HG03095 (cell line): Measurements from ENCODE around the gene TCOF1.
"Not testable (repeated sequence)": the region's sequence is repeated elsewhere in the genome, so short reads cannot be mapped to it uniquely, and the experiment has no call there.

Experiments used
- ATAC-seq: cut with Tn5 transposase; IDR thresholded peaks from one replicate; pipeline ENCODE4 v1.9.1; 2021; ENCODE audit warnings: moderate library complexity; ENCODE audit not compliant: unreplicated experiment

Gene TCOF1

DNA sequence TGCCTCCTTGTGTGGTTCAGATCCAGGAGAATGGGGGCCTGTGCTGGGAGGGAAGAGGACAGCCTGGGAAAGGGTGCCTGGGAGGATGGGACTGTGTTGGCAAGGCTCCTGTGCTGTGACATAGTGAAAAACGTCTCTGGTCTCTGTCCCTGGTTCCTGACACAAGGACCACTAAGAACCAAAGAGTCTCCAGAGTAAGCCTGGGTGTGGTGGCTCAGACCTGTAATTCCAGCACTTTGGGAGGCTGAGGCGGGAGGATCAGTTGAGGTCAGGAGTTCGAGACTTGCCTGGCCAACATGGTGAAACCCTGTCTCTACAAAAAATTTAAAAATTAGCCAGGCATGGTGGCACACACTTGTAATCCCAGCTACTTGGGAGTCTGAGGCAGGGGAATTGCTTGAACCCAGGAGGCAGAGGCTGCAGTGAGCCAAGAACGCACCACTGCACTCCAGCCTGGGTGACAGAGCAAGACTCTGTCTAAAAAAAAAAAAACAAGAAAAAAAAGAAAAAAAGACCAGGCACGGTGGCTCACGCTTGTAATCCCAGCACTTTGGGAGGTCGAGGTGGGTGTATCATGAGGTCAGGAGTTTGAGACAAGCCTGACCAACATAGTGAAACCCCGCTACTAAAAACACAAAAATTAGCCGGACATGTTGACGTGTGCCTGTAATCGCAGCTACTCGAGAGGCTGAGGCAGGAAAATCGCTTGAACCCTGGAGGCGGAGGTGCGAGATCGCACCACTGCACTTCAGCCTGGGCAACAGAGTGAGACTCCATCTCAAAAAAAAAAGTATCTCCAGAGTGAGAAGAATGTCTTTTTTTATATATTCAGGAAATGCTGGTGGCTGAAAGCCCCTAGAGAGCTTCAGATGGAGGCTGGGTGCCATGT lies 56.6 kb downstream of the TCOF1 start:
- ATAC-seq, result not testable (repeated sequence)

DNA sequence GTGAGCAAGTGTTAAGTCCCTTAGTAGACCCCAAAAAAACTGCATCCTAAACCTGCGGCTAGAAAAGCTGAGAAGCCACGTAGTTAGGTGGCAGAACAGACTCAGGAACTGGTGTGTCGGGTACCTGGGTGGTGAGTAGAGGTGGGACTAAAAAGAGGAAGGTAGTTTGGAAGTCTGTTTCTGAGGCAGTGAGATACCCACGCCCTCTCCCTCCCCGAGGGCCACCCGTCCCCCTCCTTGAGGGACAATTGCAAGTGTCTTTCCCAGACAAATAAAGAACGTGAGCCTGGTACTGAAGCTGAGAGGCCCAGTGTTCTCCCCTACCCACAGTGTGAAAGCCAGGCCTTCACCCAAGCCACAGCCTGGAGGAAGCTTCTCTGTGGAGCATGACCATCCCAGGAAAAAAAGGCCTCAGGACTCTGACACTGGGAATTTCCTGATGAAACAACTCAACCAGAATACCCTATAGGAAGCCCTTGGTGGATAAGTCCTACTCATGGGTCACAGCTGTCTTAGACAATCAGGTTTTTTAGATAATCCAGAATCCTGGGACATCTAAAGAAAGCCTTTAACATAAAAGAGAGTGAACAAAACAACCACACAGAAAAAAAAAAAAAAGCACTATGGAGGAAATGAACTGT lies 62.3 kb downstream of the TCOF1 start:
- peak; percentile 56 for ATAC-seq

DNA sequence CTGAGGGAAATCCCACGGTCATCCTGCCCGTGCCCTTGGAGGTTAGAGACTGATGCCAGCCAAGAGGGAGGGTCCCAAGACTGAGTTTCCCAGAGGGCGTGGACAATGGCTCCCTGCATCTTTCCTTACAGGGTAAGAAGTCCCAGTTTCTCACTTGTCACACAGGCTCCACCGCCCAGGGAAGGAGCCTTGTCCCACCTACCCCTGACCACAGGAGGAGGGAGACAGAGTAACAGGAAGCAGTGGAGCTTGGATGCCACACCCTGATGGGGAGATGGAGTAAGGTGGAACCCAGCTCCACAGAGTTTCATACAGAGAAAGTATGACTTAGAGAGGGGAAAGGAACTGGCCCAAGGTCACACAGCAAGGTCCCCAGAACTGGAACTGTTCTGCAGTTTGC lies 64.6 kb downstream of the TCOF1 start:
- ATAC-seq, result no peak

DNA sequence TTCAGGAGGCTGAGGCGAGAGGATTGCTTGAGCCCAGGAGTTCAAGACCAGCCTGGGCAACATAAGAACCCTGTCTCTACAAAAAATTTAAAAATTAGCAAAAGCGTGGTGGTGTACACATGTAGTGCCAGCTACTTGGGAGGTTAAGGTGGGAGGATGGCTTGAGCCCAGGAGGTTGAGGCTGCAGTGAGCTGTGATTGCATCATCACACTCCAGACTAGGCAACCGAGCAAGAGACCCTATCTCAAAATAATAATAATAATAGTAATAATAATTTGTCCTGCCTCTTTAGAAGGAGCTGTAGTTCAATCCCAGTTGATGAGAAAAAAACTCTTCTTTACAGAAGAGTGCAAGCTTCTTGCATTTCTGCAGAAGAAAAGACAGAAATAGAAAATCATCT lies 65.3 kb downstream of the TCOF1 start:
- no peak for ATAC-seq

GRCh38 chr5:150426165-150426564 lies 68.7 kb downstream of the TCOF1 start:
- ATAC-seq, result not testable (repeated sequence)

- ATAC-seq, result no peak
These were observed 70.8 kb downstream of the TCOF1 start for GRCh38 chr5:150428106-150428876.

DNA sequence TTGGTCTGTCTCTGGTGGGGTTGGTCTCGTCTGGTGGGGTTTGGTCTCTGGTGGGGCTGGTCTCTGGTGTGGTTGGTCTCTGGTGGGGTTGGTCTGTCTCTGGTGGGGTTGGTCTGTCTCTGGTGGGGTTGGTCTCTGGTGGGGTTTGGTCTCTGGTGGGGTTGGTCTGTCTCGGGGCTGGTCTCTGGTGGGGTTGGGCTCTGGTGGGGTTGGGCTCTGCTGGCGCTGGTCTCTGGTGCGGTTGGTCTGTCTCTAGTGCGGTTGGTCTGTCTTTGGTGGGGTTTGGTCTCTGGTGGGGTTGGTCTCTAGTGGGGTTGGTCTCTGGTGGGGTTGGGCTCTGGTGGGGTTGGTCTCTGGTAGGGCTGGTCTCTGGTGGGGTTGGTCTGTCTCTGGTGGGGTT lies 71.5 kb downstream of the TCOF1 start:
- ATAC-seq, result no peak

DNA sequence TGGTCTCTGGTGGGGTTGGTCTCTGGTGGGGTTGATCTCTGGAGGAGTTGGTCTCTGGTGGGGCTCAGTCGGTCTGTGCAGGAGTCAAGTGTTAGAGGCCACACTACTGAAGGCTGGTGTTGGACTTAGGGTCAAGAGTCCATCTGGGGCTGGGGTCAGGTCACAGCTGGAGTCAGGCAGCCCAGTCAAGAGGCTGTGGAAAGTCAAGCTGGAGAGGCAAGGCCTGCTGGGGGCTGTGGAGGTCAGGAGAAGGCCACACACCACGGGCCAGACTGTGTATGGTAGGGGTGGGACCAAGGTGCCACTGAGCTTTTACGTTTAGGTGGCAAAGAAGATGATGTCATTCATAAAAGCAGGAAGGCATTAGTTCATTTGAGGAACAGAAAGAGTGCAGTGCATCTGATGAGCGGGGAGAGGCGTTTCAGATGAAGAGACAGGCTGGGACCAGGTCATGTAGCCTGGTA lies 71.9 kb downstream of the TCOF1 start:
- no peak for ATAC-seq

DNA sequence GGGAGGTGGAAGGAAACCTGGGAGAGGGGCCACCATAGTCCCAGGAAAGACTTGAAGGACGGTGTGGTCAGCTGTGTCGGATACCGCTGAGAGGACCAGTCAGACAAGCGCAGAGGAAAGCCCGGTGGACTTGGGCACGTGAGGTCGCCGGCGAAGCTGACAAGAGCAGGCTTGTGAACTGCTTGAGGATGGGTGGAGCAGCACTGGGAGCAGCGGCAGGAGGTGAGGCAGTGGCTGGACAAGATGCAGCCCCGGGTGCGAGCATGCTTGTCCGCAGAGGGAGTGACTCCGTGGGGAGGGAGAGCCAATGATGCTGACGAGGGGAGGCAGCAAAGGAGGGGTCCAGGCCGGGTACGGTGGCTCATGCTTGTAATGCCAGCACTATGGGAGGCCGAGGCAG lies 73.6 kb downstream of the TCOF1 start:
- ATAC-seq, result no peak

DNA sequence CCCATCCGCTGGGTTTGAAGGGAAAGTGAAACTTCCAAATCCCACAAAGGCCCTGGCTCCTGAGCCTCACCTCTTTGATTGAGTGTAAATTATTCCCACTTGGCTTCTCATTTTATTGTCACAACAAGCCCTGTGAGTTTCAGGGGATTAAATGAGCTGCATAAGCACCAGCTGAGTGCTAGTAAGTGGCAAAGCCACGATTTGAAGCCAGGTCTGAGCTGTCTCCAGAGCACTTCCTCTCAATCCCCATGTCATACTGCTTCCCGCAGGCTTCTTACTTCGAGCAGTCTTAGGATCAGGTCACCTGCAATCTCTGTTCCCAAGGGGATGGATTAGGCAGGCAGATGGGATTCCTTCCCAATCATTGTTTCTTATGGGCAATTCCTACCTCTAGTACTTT lies 74.1 kb downstream of the TCOF1 start:
- no peak for ATAC-seq

GRCh38 chr5:150434464-150434863 lies 77.0 kb downstream of the TCOF1 start:
- ATAC-seq, result no peak

DNA sequence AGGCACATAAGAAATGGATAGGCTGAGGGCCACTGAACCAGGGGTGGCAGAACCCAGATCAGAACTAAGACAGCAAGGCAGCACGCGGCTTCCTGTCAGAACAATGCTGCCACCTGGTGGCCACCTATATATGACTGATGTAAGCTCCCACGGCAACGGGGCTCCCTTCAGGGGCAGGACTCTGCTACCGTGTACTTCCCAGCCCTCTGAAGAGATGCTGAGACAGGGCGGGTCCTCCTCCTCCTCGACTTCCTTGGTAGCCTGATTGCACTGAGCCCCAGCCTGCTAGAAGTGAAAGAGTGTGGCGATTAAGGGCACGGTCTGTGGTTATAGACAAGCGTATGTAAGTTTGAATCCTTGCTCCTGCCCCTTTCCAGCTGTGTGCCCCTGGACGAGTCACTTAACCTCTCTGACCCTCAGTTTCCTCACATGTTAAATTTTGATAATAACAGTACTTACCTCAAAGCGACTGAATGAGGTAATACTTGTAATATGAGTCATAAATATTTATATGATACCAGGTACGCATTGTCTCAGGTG lies 78.7 kb downstream of the TCOF1 start:
- peak; percentile 93 for ATAC-seq

- ATAC-seq, result no peak
These were observed 81.5 kb downstream of the TCOF1 start for GRCh38 chr5:150438873-150439546.

DNA sequence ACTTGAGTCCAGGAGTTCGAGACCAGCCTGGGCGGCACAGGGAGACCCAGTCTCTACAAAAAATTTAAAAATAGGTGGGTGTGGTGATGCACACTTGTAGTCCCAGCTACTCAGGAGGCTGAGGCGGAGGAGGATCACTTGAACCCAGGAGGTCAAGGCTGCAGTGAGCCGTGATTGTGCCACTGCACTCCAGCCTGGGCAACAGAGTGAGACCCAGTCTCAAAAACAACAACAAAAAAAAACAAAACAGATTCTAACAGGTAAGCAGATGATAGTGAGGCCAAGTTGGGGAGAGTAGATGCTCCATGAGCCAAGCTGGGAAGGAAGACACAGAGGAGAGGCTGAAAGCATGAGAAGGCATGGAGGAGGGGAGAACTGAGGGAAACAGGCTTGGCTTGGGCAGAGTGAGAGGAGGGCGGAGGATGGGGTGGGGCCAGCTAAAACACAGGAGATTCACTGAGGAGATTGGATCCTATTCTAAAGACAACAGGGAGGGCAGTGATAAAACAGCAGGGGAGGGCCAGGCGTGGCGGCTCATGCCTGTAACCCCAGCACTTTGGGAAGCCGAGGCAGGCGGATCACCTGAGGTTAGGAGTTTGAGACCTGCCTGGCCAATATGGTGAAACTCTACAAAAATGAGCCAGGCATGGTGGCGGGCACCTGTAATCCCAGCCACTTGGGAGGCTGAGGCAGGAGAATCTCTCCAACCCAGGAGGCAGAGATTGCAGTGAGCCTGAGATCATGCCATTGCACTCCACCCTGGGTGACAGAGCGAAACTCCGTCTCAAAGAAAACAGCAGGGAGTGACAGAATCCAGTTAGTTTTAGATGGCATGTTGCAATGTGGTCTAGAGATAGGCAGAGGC lies 83.7 kb downstream of the TCOF1 start:
- no peak for ATAC-seq

- ATAC-seq, result no peak
These were observed 84.6 kb downstream of the TCOF1 start for GRCh38 chr5:150441813-150442698.

DNA sequence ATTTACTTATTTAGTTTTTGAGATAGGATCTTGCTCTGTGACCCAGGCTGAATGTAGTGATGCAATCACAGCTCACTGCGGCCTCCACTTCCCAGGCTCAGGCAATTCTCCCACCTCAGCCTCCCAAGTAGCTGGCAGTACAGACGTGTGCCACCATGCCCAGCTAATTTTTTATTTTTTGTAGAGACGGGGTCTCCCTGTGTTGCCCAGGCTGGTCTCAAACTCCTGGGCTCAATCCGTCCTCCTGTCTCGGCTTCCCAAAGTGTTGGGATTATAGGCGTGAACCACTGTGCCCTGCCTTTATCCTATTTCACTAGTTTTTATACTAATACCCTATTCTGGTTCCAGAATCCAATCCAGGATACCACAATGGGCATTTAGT lies 85.2 kb downstream of the TCOF1 start:
- ATAC-seq, result no peak

DNA sequence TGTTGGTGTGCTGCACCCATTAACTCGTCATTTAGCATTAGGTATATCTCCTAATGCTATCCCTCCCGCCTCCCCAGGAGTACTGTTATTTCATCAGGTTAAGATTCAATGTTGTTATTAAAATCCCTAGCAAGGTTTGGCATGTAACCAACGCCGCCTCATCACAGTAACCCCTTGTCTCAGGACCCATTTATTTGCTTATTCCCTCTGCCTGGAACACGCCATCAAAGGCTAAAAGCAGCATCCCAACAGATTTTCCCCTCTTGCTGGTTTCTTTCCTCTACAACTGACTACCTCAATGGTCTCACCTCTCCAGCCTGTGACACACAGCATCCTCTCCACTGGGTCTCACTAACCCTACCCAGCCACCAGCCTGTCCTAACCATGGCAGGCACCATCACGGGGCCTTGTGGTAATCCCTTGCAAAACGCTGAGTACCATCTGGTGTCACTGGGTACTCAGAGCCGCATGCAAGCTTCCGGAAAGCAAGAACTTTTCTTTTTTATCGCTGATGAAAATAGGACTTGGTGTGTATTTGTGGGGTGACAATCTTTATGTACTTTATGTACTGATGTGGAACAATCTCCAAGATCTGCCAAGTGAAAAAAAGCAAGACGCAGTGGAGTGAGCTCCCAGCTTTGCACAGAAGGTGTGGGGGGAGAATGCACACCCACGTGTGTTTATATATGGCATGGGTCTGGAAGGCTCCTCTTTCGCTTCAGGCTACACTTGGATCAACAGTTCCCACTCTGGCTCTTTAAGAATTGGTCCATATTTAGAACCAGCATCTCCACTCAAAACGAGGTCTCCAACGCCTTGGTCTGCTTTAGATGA lies 86.0 kb downstream of the TCOF1 start:
- no peak for ATAC-seq

- no peak for ATAC-seq
These were observed 87.3 kb downstream of the TCOF1 start for GRCh38 chr5:150444770-150445169.
